Muscle layer of duodenum (tissue), 2 donors: ENCODE measurements around the gene PARP1.
"Not testable (repeated sequence)": the region's sequence is repeated elsewhere in the genome, so short reads cannot be mapped to it uniquely, and the experiment has no call there.

Experiments used
- H3K27ac ChIP-seq: one replicate; pipeline ENCODE4 v1.7.0; 2013; ENCODE audit warnings: mild to moderate bottlenecking, low read length
- H3K27me3 ChIP-seq: one replicate; pipeline ENCODE4 v1.7.0; 2013; ENCODE audit warnings: low read depth, mild to moderate bottlenecking, control low read depth, low read length
- H3K36me3 ChIP-seq, 2 donors: one replicate each; pipeline ENCODE4 v1.7.0; 2013; ENCODE audit warnings: low read length in 2 of 2, control low read depth in 1 of 2, mild to moderate bottlenecking in 1 of 2; ENCODE audit not compliant: insufficient read depth in 2 of 2, control insufficient read depth in 1 of 2
- H3K4me1 ChIP-seq, 2 donors: one replicate each; pipeline ENCODE4 v1.7.0; 2013; ENCODE audit warnings: low read length in 2 of 2, mild to moderate bottlenecking in 2 of 2, control low read depth in 1 of 2, moderate library complexity in 1 of 2; ENCODE audit not compliant: insufficient read depth in 2 of 2, control insufficient read depth in 1 of 2
- H3K4me3 ChIP-seq, 2 donors: one replicate each; pipeline ENCODE4 v1.7.0; 2013; ENCODE audit warnings: low read length in 2 of 2, low read depth in 1 of 2, mild to moderate bottlenecking in 1 of 2
- H3K9me3 ChIP-seq, 2 donors: one replicate each; pipeline ENCODE4 v1.7.0; 2013; ENCODE audit warnings: low read length in 2 of 2, control low read depth in 1 of 2, mild to moderate bottlenecking in 1 of 2; ENCODE audit not compliant: control insufficient read depth in 1 of 2
- donor health status: healthy.

PARP1 gene

GRCh38 chr1:226443033-226443432 is 35.1 kb upstream of the PARP1 start:
- Histone ChIP-seq H3K4me1 (no peaks in the 10 kb centered on the region), H3K9me3 (no peaks in the 10 kb centered on the region), H3K27me3 (no peaks in the 10 kb centered on the region), H3K27ac (no peak overlapping the region), H3K4me3 (no peak overlapping the region), H3K36me3 (no peaks in the 10 kb centered on the region)

- no peak overlapping the region for H3K4me3 ChIP-seq
- no peaks in the 10 kb centered on the region for H3K4me1 ChIP-seq
- H3K9me3 ChIP-seq: no peaks in the 10 kb centered on the region
- no peaks in the 10 kb centered on the region for H3K36me3 ChIP-seq
- H3K27me3 ChIP-seq: no peaks in the 10 kb centered on the region
- no peak overlapping the region for H3K27ac ChIP-seq
These were observed 33.7 kb upstream of the PARP1 start for GRCh38 chr1:226441629-226442028.

GRCh38 chr1:226440512-226440911 is 32.6 kb upstream of the PARP1 start:
- no peaks in the 10 kb centered on the region for H3K9me3 ChIP-seq
- H3K27ac ChIP-seq: no peak overlapping the region
- no peaks in the 10 kb centered on the region for H3K4me1 ChIP-seq
- no peak overlapping the region for H3K4me3 ChIP-seq
- H3K27me3 ChIP-seq: no peaks in the 10 kb centered on the region
- H3K36me3 ChIP-seq: no peaks in the 10 kb centered on the region

- no peaks in the 10 kb centered on the region for H3K4me1 ChIP-seq
- H3K27me3 ChIP-seq: no peaks in the 10 kb centered on the region
- no peak overlapping the region for H3K4me3 ChIP-seq
- no peak overlapping the region for H3K27ac ChIP-seq
- H3K36me3 ChIP-seq: no peaks in the 10 kb centered on the region
- H3K9me3 ChIP-seq: no peaks in the 10 kb centered on the region
These were observed 30.1 kb upstream of the PARP1 start for GRCh38 chr1:226438007-226438406.

- H3K27me3 ChIP-seq: no peaks in the 10 kb centered on the region
- H3K36me3 ChIP-seq: no peaks in the 10 kb centered on the region
- no peak overlapping the region for H3K4me3 ChIP-seq
- H3K27ac ChIP-seq: no peak overlapping the region
- H3K4me1 ChIP-seq: no peaks in the 10 kb centered on the region
- no peaks in the 10 kb centered on the region for H3K9me3 ChIP-seq
These were observed 29.1 kb upstream of the PARP1 start for GRCh38 chr1:226436855-226437491.

GRCh38 chr1:226436472-226436854 is 28.6 kb upstream of the PARP1 start:
- Histone ChIP-seq H3K9me3 (no peaks in the 10 kb centered on the region), H3K27me3 (no peaks in the 10 kb centered on the region), H3K36me3 (no peaks in the 10 kb centered on the region), H3K4me3 (no peak overlapping the region), H3K27ac (no peak overlapping the region), H3K4me1 (no peaks in the 10 kb centered on the region)

- H3K27ac ChIP-seq: no peak overlapping the region
- H3K4me1 ChIP-seq: no peaks in the 10 kb centered on the region
- H3K4me3 ChIP-seq: no peak overlapping the region
- no peaks in the 10 kb centered on the region for H3K36me3 ChIP-seq
- H3K27me3 ChIP-seq: no peaks in the 10 kb centered on the region
- H3K9me3 ChIP-seq: no peaks in the 10 kb centered on the region
These were observed 25.4 kb upstream of the PARP1 start for GRCh38 chr1:226433341-226433720.

- H3K4me1 ChIP-seq: no peaks in the 10 kb centered on the region
- H3K27ac ChIP-seq: no peak overlapping the region
- no peaks in the 10 kb centered on the region for H3K36me3 ChIP-seq
- H3K4me3 ChIP-seq: no peak overlapping the region
- no peaks in the 10 kb centered on the region for H3K9me3 ChIP-seq
- no peaks in the 10 kb centered on the region for H3K27me3 ChIP-seq
These were observed 24.9 kb upstream of the PARP1 start for GRCh38 chr1:226432586-226433340.

- not testable (repeated sequence) for H3K27me3 ChIP-seq, H3K4me3 ChIP-seq, H3K27ac ChIP-seq
These were observed 24.0 kb upstream of the PARP1 start for GRCh38 chr1:226431898-226432297.

GRCh38 chr1:226429858-226430715 is 22.2 kb upstream of the PARP1 start:
- H3K27ac ChIP-seq: no peak overlapping the region

More at GRCh38 chr1:226431898-226432297, 24.0 kb upstream of the PARP1 start:
- H3K9me3 ChIP-seq, H3K36me3 ChIP-seq, H3K4me1 ChIP-seq: not testable (repeated sequence)

GRCh38 chr1:226428791-226429461 is 21.0 kb upstream of the PARP1 start:
- H3K27me3 ChIP-seq: no peaks in the 10 kb centered on the region
- no peaks in the 10 kb centered on the region for H3K4me1 ChIP-seq
- H3K36me3 ChIP-seq: no peaks in the 10 kb centered on the region
- H3K4me3 ChIP-seq: no peak overlapping the region
- H3K9me3 ChIP-seq: no peaks in the 10 kb centered on the region
- no peak overlapping the region for H3K27ac ChIP-seq

More at GRCh38 chr1:226429858-226430715, 22.2 kb upstream of the PARP1 start:
- Histone ChIP-seq H3K27me3 (no peaks in the 10 kb centered on the region), H3K4me1 (no peaks in the 10 kb centered on the region), H3K36me3 (no peaks in the 10 kb centered on the region), H3K4me3 (no peak overlapping the region), H3K9me3 (no peaks in the 10 kb centered on the region)
